Stimulated activated effector memory CD8-positive, alpha-beta T cell treated with anti-CD3 and anti-CD28 coated beads, Interleukin-12 subunit alpha, Interleukin-12 subunit beta, amount 100 ng/mL, for 72 hours (primary cell): Measurements from ENCODE around the gene SLCO4C1.

Experiments used
- ATAC-seq: fragments of 150-1000 bp; cut with Tn5 transposase; 2 replicates; pipeline ENCODE4 v1.10.0; 2021
- DNase-seq, 2 donors: peaks; one replicate each; pipeline ENCODE4 v3.0.0; 2021 to 2022; ENCODE audit warnings: low spot score in 2 of 2
- H3K27ac Mint-ChIP-seq: one replicate; pipeline ENCODE4 v1.8.0; 2022; ENCODE audit warnings: mild to moderate bottlenecking, mixed read lengths
- H3K36me3 Mint-ChIP-seq: one replicate; pipeline ENCODE4 v1.8.0; 2022; ENCODE audit warnings: mild to moderate bottlenecking, mixed read lengths
- H3K4me1 Mint-ChIP-seq: one replicate; pipeline ENCODE4 v1.8.0; 2022; ENCODE audit warnings: mixed read lengths
- H3K4me3 Mint-ChIP-seq: one replicate; pipeline ENCODE4 v1.8.0; 2022; ENCODE audit warnings: mild to moderate bottlenecking, mixed read lengths
- H3K9me3 Mint-ChIP-seq: one replicate; pipeline ENCODE4 v1.8.0; 2022; ENCODE audit warnings: mixed read lengths

SLCO4C1 gene

GRCh38 chr5:102223542-102224477 is 72.3 kb downstream of the SLCO4C1 start:
- no peak overlapping the region for H3K27ac Mint-ChIP-seq
- H3K4me3 Mint-ChIP-seq = no peak overlapping the region
- DNase-seq (no peak), ATAC-seq (no peak)
- no peaks in the 10 kb centered on the region for H3K36me3 Mint-ChIP-seq
- H3K9me3 Mint-ChIP-seq = no peaks in the 10 kb centered on the region
- no peaks in the 10 kb centered on the region for H3K4me1 Mint-ChIP-seq

GRCh38 chr5:102222772-102223171 is 73.3 kb downstream of the SLCO4C1 start:
- DNase-seq (no peak), ATAC-seq (no peak)
- Mint-ChIP-seq H3K9me3 (no peaks in the 10 kb centered on the region), H3K4me3 (no peak overlapping the region), H3K4me1 (no peaks in the 10 kb centered on the region), H3K36me3 (no peaks in the 10 kb centered on the region), H3K27ac (no peak overlapping the region)

GRCh38 chr5:102221949-102222348 is 74.1 kb downstream of the SLCO4C1 start:
- H3K36me3 Mint-ChIP-seq = no peaks in the 10 kb centered on the region
- H3K27ac Mint-ChIP-seq = no peak overlapping the region
- DNase-seq (no peak), ATAC-seq (no peak)
- no peaks in the 10 kb centered on the region for H3K9me3 Mint-ChIP-seq
- H3K4me3 Mint-ChIP-seq = no peak overlapping the region
- H3K4me1 Mint-ChIP-seq = no peaks in the 10 kb centered on the region

DNA sequence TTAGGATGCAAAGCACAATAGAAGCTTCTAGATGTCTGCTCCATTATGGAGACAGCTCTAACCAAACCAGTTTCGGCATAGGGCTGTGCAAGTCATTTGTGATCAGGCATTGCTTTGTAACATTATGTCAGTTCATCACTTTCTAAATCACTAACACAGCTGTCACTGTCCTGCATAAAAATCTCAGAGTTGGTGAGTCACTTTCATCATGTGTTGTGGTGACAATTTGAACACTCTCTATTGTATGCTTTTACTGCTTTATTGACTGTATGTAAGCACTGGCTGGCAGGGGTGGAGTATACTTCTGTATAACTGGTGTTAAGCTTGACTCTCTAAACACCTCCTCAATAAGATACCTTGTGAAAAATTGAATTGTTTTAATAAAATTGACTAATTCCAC is 77.9 kb downstream of the SLCO4C1 start:
- Mint-ChIP-seq H3K9me3 (no peaks in the 10 kb centered on the region), H3K4me3 (no peak overlapping the region), H3K27ac (no peak overlapping the region), H3K4me1 (no peaks in the 10 kb centered on the region), H3K36me3 (no peaks in the 10 kb centered on the region)
- DNase-seq (no peak), ATAC-seq (peak; percentile 87)

DNA sequence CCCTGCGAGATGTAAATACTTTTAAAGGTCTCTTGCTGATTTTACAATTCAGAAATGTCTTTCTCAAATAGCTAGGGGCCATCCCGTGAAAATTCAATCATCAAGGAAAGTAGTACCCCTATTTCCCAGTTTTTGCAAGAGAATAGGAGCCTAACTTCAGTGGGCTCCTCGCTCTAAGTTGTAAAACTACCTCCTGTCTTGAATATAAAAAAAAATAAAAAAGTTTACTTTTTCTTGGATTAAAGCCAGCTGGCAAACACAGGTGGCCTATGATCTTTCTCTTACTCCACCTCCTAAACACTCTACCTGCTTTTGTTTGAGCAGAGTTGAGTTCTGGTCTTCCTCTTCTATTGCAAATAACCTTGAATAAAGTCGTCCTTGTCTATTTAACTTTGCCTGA is 79.4 kb downstream of the SLCO4C1 start:
- Mint-ChIP-seq H3K4me3 (no peak overlapping the region), H3K4me1 (no peaks in the 10 kb centered on the region), H3K36me3 (no peaks in the 10 kb centered on the region), H3K9me3 (no peaks in the 10 kb centered on the region), H3K27ac (no peak overlapping the region)
- no peak for ATAC-seq
- no peak for DNase-seq

DNA sequence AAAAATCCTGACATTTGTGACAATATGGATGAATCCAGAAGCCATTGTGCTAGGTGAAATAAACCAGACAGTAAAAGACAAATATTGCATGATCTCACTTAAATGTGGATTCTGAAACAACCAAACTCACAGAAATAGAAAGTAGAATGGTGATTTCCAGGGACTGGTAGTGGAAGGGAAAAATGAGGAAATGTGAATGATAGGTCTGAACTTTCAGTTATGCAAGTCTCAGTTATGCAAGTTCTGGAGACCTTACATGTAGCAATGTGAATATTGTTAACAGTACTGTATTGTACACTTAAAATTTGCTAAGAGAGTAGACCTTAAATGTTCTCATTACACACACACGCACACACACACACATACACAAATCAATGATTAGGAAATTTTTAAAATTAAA is 84.9 kb downstream of the SLCO4C1 start:
- no peaks in the 10 kb centered on the region for H3K9me3 Mint-ChIP-seq
- no peak overlapping the region for H3K27ac Mint-ChIP-seq
- no peaks in the 10 kb centered on the region for H3K36me3 Mint-ChIP-seq
- H3K4me1 Mint-ChIP-seq = no peaks in the 10 kb centered on the region
- no peak overlapping the region for H3K4me3 Mint-ChIP-seq
- no peak for DNase-seq
- ATAC-seq = no peak

- no peaks in the 10 kb centered on the region for H3K9me3 Mint-ChIP-seq
- no peak overlapping the region for H3K27ac Mint-ChIP-seq
- H3K4me1 Mint-ChIP-seq = no peaks in the 10 kb centered on the region
- H3K36me3 Mint-ChIP-seq = no peaks in the 10 kb centered on the region
- DNase-seq (no peak), ATAC-seq (no peak)
- no peak overlapping the region for H3K4me3 Mint-ChIP-seq
These were observed 95.2 kb downstream of the SLCO4C1 start for GRCh38 chr5:102200861-102201260.

DNA sequence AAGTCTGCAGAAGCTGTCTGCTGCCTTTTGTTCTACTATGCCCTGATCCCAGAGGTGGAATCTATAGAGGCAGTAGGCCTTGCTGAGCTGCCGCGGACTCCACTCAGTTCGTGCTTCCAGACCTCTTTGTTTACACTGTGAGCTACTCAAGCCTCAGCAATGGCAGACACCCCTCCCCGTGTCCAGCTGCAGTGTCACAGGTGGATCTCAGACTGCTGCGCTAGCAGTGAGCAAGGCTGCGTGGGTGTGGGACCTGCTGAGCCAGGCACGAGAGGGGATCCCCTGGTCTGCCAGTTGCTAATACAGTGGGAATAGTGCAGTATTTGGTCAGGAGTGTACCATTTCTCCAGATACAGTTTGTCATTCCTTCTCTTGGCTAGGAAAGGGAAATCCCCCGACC is 99.6 kb downstream of the SLCO4C1 start:
- ATAC-seq (no peak), DNase-seq (no peak)
- Mint-ChIP-seq H3K36me3 (no peaks in the 10 kb centered on the region), H3K4me3 (no peak overlapping the region), H3K4me1 (no peaks in the 10 kb centered on the region), H3K9me3 (peaks cover 3% of the 10 kb centered on the region), H3K27ac (no peak overlapping the region)
